ENCODE results near the gene RRBP1. TPM values are rescaled to one million over a fixed set of nuclear protein-coding genes. Genes with fewer than 3 reads are reported as not detected.

RRBP1 gene
- total RNA-seq, 1 donor from 2014 or later: 102 TPM

DNA sequence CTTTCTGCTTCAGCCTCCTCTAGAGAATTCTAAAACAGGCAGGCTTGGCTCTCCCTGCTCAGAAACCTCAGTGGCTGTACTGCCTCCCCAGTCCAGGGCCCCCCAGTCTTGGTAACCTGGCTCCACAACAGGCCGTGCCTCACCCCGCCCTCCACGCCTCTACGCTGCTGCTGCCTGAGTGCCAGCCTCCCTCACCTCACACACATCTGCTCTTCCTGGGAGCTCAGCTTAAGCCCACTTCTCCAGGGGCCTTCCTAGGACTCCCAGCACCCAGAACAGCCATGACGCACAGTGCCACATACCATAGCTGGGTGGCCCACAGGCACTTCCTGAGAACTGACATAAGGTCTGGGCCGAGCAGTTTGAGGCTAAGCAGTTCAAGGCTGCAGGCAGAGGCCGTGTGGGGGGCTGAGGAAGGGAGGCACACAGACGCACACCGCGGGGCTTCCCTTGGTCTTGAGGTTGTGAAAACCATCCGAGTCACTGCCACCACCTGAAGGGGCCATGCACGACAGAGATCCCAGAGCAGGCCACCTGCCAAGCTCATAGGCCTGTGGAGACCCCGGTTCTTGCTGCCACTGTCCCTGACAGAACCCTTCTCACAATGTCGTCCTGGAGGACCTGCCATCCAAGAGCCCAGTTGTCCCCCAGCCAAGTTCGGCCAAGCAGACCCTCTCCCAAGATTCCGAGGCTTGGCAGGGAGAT is 69.6 kb downstream of the RRBP1 start:
- no peak for DNase-seq (ENCODE audit: low read depth, low spot score)

DNA sequence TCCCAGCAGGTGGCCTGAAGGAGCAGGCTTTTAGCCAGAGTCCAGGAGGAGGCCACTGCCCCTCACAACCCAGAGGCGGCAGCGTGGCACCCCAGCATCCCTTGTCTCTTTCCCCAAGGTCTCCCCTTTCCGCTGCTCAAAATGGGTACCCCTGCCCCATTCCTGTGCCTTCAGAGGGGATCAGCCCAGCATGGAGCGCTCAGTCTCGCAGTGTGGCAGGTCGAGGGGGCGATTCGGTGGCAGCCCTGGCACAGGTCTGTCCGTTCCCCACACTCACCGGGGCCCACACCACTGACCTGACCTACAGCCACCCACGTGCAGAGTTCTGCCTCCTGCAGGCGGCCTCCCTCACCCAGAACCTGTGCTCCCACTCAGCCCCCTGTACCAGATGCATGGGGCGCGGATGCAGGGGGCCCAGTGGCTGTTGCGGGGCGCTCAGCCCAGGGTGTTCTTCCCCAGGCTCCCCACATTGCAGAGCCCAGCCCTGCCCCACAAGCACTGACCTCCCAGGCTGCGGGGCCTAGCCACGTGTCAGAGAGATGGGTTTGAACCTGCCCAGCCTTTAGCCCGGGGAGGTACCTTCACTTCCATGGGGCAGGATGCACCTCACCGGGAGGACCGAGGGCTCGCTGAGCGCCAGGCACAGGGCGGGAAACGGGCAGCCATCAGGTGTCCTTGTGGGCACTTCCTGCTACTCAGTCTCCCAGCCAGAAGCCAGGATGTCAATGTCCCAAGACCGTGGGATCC is 70.3 kb downstream of the RRBP1 start:
- DNase-seq (ENCODE audit: low read depth, low spot score): no peak

DNA sequence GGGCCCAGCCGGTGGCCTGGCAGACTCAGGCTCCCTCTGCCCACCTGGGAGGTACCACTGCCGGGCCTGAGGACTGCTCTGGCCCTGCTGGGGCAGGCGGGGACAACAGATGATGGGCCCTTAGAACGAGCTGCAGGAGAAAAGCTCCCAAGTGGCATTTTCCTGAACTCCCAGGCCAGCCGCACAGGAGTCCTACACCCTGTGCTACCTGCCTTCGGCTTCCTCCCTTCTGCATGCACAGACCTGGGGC is 70.8 kb downstream of the RRBP1 start:
- no peak for DNase-seq (ENCODE audit: low read depth, low spot score)

DNA sequence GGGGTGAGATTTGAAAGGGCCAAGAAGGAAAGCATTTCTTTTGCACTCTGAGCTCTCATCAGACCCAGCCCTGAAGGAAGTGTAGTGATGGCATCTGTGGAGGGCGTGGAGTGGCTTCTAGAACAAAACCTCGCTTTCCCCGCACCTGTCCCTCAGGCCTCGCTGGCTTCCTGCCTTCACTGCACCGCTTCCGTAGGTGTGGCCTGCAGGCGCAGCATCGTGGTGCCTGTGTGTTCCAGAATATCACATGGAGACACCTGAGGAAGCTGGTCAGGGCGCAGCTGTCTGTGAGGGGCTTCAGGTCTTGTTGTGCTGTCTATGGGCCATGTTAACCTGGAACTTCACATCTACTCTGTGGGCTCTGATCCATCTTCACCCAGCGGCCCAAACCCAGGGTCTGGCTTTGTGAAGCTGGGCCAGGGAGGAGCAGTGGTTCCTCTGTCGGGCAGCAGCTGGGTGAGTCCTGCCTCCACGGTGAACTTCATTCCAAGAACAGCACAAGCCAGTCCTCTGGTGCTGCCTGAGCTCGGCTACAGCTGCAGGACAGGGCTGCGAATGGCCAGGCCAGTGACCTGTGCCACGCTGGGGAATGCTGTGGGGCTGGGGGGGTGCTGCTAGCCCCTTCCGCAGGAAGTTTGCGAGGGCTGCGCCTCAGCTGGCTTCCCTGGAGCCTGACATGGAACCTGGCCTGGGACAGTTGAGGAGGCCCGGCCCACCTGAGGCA is 71.3 kb downstream of the RRBP1 start:
- no peak for DNase-seq (ENCODE audit: low read depth, low spot score)

DNA sequence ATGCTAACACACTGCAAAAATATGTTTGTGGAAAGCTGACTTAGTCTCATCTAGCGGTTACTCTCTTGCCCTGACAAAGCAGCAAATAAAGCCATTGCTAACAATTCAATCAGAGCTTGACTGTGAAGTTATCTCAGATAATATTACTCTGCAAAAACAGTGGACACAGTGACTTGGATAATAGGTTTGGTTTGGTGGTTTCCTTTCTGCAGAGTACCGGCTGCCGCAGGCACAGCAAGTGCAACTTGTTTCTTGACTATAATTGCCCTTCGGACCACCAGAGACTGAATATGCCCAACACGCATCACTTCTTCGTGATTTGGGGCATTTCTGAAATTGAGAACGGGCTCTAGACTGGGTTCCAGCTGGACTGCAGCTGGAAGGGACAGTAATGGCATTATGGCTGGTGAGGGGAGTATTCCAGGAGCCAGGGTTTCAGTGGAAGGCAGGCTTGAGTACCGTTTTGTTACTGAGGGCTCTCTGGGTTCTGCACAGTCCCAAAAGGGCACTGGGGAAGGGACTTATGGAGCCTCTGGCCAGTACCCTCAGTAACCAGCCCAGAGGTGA is 72.1 kb downstream of the RRBP1 start:
- DNase-seq (ENCODE audit: low read depth, low spot score): no peak

DNA sequence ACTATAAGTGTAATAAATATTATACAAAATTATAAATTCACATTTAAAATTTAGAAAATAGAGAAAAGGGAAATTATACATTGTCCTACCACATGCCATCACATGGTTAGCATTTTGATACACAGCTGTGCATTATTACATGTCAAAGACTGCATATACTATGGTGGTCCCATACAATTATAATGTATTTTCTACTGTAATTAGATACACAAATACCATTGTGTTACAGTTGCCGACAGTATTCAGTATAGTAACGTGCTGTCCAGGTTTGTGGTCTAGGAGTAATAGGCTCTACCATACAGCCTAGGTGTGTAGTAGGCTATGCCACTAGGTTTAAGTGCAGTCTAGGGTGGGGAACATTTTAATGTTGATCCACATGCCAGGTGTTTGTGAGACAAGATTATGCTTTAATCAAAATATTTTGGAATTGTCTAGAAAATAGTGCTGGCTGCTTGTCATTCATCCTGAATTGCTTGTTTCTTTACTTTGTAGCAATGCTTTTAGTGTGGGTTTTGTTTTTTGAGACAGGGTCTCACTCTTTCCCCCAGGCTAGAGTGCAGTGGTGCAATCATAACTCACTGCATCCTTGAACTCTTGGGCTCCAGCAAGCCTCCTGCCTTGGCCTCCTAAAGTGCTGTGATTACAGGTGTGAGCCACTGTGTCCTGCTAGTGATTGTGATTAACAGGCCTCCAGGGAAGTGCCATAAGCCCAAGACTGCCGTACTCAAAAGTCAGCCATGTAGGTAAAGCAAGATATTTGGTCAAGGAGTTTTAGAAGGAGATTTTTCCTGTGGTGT is 73.1 kb downstream of the RRBP1 start:
- DNase-seq (ENCODE audit: low read depth, low spot score): no peak

DNA sequence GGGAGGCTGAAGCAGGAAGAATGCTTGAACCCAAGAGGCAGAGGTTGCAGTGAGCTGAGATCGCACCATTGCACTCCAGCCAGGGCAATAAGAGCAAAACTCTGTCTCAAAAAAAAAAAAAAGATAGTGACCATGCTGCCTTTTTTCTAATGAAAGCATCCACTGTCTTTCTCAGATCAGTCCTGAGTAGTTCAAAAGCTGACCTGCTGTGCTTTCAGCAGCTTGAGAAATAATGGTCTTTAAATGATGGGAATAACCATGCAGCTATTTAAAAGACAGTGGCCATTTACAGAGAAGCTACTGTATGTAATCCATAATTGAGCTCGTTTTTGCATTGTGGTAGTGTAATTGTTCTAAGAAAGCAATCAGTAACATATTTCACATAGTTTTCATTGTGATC is 76.0 kb downstream of the RRBP1 start:
- no peak for DNase-seq (ENCODE audit: low read depth, low spot score)

DNA sequence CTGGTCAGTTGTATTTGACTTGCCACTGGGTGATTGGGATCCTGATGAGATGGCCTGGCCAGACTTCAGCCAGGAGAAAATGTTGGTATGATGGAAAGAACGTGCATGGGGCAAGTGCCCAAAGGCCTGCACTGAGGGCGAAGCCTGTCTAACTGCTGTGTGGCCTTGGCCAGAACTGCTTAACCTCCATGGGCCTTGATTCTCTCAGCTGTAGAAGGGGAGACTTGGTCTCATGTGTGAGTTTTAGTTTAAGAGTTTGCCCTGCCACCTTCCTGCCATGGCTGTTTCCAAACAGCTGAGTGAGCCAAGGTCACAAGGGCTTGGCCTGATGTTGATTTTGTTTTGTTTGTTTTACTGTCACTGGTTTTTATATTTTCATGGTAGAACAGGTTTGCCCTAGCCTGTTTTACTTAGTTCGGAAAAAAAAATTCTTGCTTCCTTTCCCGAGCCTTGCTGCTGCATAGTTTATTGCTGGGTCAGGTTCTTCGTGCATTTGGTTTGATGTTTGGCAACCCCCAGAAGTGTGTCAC is 76.8 kb downstream of the RRBP1 start:
- DNase-seq (ENCODE audit: low read depth, low spot score): no peak

DNA sequence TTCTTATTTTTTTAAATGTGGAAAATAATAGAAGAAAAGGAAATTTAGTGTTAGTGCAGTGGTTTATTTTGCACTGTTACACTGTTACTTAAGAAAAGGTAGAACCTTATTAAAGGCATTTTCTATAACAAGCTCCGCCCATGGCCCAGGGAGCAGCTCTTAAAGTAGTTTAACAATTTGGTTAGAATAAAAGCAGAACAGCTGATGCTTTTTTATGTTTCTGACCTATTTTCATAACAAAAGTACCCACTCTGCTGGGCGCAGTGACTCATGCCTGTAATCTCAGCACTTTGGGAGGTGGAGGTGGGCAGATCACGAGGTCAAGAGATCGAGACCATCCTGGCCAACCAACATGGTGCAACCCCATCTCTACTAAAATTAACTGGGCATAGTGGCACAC is 79.5 kb downstream of the RRBP1 start:
- no peak for DNase-seq (ENCODE audit: low read depth, low spot score)

DNA sequence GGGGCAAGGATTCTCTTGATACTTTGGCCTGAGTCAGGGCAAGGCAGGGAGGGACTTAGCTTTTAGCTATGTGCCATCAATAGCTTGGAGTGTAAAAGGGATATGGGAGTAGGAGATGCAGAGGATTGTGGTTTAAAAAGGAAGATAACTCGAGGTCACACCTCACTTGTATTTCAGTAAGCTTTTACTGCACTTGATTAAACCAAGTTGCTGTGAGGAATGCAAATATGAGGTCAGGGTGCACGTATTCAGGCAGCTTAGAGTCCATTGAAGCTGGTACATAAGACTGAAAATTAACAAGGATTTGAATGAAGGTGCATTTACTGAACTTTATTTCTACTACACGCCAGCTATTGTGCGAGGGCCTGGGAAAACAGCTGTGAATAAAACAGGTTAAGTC is 80.1 kb downstream of the RRBP1 start:
- no peak for DNase-seq (ENCODE audit: low read depth, low spot score)

DNA sequence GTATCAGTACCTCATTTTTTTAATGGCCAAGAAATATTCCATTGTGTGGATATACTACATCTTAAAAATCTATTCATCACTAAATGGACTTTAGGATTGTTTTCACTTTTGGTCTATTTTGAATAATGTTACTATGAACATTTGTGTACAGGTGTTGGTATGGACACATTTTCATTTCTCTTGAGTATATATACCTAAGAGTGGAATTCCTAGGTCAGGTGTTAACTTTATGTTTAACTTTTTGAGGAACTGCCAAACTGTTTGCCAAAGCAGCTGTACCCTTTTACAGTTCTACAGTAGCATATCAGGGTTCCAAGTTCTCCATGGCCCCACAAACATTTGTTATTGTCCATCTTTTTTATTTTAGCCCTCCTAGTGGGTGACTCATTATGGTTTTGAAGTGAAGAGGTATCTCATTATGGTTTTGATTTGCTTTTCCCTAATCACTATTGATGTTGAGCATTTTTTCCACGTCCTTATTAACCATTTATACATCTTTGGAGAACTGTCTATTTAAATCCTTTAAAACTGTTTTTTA is 84.0 kb downstream of the RRBP1 start:
- no peak for DNase-seq (ENCODE audit: low read depth, low spot score)

DNA sequence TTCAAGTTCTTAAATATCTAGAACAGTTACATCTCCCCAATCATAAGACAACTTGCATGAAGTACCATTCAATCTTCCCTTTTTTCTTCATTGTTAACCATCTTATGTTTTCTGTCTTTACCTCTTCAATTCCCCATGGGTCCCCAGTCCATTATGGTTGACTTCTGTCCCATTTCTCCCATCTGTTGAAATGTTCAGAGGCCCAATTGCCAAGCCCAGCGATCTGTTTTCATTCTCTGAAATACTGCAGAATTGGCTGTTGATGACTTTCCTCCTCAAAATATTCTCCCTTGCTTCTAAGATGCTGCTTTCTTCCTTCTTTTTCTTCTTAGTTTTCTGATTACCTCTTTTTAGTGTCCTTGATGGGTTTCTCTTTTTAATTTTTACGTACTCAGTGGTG is 86.2 kb downstream of the RRBP1 start:
- no peak for DNase-seq (ENCODE audit: low read depth, low spot score)

DNA sequence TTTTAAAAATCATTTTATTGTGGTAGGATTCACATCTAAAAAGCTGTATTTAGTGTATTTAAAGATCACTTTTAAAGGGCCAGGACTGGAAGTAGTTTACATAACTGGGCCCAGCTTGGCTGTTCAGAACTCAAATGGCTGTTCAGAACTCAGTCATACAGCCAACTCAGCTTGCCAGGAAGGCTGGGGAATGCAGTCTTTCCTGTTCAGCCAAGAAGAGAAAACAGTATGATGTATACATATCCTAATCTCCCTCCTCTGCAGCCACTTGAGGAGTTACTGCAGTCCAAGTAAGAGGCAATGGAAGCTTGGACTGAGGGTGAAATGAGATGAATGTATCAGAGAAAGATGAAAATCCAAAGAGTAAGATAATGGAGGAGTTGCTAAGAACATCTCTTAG is 87.6 kb downstream of the RRBP1 start:
- peak; percentile 66 for DNase-seq (ENCODE audit: low read depth, low spot score)

DNA sequence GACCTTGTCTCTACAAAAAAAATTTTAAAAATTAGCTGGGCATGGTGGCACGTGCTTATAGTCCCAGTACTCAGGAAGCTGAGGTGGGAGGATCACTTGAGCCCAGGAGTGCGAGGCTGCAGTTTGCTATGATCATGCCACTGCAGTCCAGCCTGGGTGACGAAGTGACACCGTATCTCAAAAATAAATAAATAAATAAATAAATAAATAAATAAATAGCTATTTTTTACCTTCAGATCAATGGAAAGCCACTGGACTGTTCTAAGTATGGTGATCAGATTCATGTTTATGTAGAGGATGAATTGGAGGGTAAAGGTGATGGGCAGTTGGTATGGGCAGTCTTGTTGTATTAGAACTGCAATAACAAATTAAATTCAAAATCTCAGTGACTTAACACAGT is 88.1 kb downstream of the RRBP1 start:
- no peak for DNase-seq (ENCODE audit: low read depth, low spot score)

DNA sequence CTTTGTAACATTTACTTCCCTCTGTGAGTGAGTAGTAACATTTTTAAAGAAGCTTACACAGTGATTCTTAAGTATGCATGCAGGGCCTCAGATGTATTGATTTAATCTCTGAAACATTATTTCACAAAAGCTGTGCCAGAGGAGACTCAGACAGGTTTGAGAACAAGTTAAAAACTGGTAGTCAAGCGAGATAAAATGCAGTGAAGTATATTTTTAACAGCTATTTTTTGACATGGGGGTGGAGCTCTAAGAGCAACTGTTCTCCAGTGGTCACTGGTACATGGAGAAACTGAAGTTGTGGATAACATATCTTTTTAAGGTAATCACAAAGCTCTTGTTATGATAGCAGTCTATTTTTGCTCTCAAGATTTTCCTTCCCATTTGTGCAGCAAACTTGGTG is 91.8 kb downstream of the RRBP1 start:
- DNase-seq (ENCODE audit: low read depth, low spot score): no peak

DNA sequence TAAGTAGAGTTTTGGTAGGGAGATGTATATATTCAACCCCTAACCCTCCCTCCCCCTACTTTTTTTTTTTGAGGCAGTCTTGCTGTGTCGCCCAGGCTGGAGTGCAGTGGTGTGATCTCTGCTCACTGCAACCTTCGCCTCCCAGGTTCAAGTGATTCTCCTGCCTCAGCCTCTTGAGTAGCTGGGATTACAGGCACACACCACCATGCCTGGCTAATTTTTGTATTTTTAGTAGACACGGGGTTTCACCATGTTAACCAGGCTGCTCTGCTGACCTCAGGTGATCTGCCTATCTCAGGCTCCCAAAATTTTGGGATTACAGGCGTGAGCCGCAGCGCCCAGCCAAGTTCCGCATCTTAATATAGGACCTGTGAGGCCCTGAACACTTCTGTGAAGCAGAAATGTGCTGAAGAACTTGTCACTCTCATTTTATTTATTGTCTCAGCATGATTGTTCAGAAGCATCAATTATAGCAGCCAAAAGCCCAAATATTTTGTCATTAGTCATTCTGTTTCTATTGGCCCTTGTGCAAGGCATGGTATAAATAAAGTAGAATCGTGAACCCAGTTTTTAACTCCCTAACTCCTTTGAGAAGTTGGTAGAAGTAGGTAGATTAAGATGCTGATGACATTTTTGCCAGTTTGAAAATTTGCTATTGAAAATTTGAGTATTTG is 92.7 kb downstream of the RRBP1 start:
- DNase-seq (ENCODE audit: low read depth, low spot score): no peak

DNA sequence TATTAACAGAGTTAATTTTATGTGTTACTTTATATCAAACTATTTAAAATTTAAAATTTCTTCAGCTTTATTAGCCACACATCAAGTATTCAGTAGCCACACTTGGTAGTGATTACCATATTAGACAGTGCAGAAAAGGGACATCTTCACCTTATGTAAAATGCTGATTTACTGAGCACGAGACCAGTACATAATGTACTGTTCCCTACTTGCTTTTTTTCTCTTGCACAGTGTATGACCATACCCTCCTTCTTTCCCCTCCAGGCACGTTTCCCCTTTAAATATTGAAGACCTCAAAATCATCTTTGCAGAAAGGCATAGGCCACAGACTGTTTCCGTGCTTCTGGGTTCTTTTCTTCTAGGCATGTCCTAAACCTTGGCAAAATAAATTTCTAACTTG is 94.2 kb downstream of the RRBP1 start:
- DNase-seq (ENCODE audit: low read depth, low spot score): no peak

DNA sequence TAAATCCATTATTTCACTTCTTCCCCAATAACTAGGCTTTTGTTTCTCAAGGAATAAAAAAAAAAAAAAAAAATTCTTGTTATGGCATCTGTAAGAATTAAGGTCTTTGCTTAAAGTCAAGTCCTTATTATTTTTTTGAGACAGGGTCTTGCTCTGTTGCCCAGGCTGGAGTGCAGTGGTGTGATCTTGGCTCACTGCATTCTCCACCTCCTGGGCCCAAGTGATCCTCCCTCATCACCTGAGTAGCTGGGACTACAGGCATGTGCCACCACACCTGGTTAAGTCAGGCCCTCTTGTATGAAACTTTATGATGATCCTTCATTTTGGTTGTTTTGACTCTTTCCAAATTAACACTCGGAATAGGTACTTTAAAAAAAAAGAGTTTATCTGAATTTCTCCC is 94.9 kb downstream of the RRBP1 start:
- no peak for DNase-seq (ENCODE audit: low read depth, low spot score)

DNA sequence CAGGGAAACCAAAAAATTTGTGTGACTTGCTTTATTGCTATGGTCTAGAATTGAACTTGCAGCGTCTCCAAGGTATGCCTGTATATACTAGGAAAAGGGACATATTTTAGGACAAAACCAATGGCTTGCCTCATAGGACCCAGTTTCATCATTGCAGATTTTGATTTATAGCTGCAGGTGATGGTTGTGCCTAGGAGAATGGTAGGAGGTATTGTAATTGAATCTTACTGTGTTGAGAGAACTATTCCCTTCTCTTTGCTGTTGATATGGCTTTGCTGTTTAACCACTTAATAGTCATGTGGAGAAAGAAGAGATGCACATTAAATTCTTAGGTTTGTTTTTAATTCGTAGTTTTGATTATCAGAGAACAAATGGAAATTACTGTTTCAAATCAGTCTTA is 95.8 kb downstream of the RRBP1 start:
- no peak for DNase-seq (ENCODE audit: low read depth, low spot score)

DNA sequence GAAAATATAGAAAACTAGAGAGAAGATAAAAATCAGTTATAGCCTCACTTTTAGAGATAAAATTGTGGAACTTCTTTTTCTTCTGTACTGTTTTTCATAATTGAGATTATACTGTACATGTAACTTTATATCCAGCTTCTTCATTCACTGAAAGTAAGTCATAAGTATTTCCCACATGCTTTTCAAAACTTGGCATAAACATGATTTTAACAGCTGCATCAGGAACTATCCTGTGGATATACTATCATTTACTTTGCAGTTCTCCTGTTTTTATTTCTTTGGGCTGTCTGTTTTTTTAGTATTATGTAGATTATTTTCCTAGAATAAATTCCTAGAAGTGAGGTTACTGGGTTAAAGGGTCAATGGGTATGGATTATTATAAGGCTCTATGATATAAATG is 97.4 kb downstream of the RRBP1 start:
- no peak for DNase-seq (ENCODE audit: low read depth, low spot score)

DNA sequence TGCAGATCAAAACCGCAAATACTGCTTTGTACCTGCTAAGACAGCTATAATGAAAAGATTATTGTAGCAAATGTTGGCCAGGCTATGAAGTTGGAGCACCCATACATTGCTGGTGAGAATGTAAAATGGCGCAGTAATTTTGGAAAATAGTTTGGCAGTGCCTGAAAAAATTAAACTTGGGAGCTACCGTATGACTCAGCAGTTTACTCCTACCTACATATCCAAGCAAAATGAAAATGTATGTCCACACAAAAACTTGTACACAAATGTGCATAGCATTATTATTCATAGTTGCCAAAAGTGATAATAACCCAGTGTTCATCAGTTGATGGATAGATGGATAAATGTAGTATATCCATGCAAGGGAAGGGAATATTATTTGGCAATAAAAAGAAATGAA is 98.9 kb downstream of the RRBP1 start:
- DNase-seq (ENCODE audit: low read depth, low spot score): no peak
